Panc1 (cell line): ENCODE results near the gene CFAP97. TPM values are rescaled to one million over a fixed set of nuclear protein-coding genes. Genes with fewer than 3 reads are reported as not detected.
"Not testable (repeated sequence)": the region's sequence is repeated elsewhere in the genome, so short reads cannot be mapped to it uniquely, and the experiment has no call there.

Source experiments
- ATAC-seq: fragments of 200-7000 bp; cut with Tn5 transposase; 2 replicates; pipeline ENCODE4 v1.9.1; 2020; ENCODE audit warnings: mild to moderate bottlenecking, moderate library complexity
- BruUV-seq: library from RNA; stranded (reverse); fragments of 400-500 nt; replicated peaks from 2 replicates; lab custom pipeline; 2021; lab: Mats Ljungman, UMichigan
- CTCF ChIA-PET: fragments of 300-600 bp; sonication (Branson Sonifier 250); formaldehyde crosslinking; loops from one replicate; lab custom pipeline; 2022; ENCODE audit warnings: antibody characterized with exemption; lab: Charles Lee
- POLR2A ChIA-PET: fragments of 300-600 bp; sonication (Branson Sonifier 250); formaldehyde crosslinking; loops from one replicate; lab custom pipeline; 2022; ENCODE audit warnings: antibody characterized with exemption; lab: Charles Lee
- DNase-seq: peaks from one replicate; pipeline ENCODE4 v3.0.0-alpha.2; 2010; ENCODE audit warnings: low read depth, low spot score
- H3K27ac ChIP-seq: 2 replicates; pipeline ENCODE4 v1.5.1; 2011; ENCODE audit warnings: mild to moderate bottlenecking, low read length, inconsistent platforms
- H3K27me3 ChIP-seq: fragments of 200-500 bp; sonication (Bioruptor generic); 2 replicates; pipeline ENCODE4 v1.6.0; 2014; ENCODE audit warnings: low read length, inconsistent platforms; ENCODE audit not compliant: control insufficient read depth, insufficient read depth
- H3K36me3 ChIP-seq: fragments of 200-500 bp; sonication (Bioruptor generic); 2 replicates; pipeline ENCODE4 v1.5.1; 2014; ENCODE audit warnings: inconsistent platforms, mild to moderate bottlenecking, low read length, moderate library complexity; ENCODE audit not compliant: control insufficient read depth, insufficient read depth
- H3K4me1 ChIP-seq: 2 replicates; pipeline ENCODE4 v1.5.1; 2011; ENCODE audit warnings: inconsistent platforms, mild to moderate bottlenecking, low read length, moderate library complexity; ENCODE audit not compliant: control insufficient read depth, insufficient read depth
- H3K4me3 ChIP-seq, 2 experiments: 2 replicates each; pipeline ENCODE4 v1.5.1; 2011 to 2012; ENCODE audit warnings: low read depth in 2 of 2, low read length in 2 of 2, mild to moderate bottlenecking in 2 of 2, inconsistent platforms in 1 of 2, moderate library complexity in 1 of 2
- H3K9me3 ChIP-seq: fragments of 200-500 bp; sonication (Bioruptor generic); 2 replicates; pipeline ENCODE4 v1.5.1; 2014; ENCODE audit warnings: low read depth, mild to moderate bottlenecking, inconsistent platforms, low read length, moderate library complexity; ENCODE audit not compliant: control insufficient read depth, insufficient read depth
- POLR2AphosphoS5 ChIP-seq: IDR thresholded peaks from 2 replicates; pipeline ENCODE4 v1.6.1; 2012; ENCODE audit warnings: mild to moderate bottlenecking, low read depth, low read length, moderate library complexity
- SIN3A ChIP-seq: IDR thresholded peaks from 2 replicates; pipeline ENCODE4 v1.6.1; 2012; ENCODE audit warnings: low read depth, mild to moderate bottlenecking, low read length, moderate library complexity, borderline replicate concordance; ENCODE audit not compliant: insufficient read depth
- TCF7L2 ChIP-seq: IDR thresholded peaks from 2 replicates; pipeline ENCODE4 v1.6.1; 2011; ENCODE audit warnings: mild to moderate bottlenecking, low read depth, low read length, inconsistent platforms
- in situ Hi-C: cut with HindIII; loops from 2 replicates; pipeline ENCODE4 v1.10.0; 2016; ENCODE audit warnings: low sequenced_read_pairs, low pct_unique_long_range_greater_than_20kb
- intact Hi-C: fragments of 100-400 bp; cut with micrococcal nuclease; formaldehyde crosslinking; loops from one replicate; pipeline ENCODE4 v1.10.0; 2022; ENCODE audit not compliant: unreplicated experiment
- total RNA-seq: library from RNA; stranded (reverse); gene quantifications from one replicate; pipeline ENCODE4 v1.2.1, GENCODE V29; 2021; ENCODE audit not compliant: unreplicated experiment
- TF ChIP-seq, protein P1 (sequence below), 2 experiments: IDR thresholded peaks; 2 replicates each; pipeline ENCODE4 v1.6.1; 2011 to 2012; ENCODE audit warnings: low read depth in 2 of 2, control low read depth in 1 of 2, low read length in 1 of 2, mild to moderate bottlenecking in 1 of 2, moderate library complexity in 1 of 2; ENCODE audit not compliant: insufficient read depth in 1 of 2
- TF ChIP-seq, protein P2 (sequence below): fragments of 450-650 bp; IDR thresholded peaks from 2 replicates; pipeline ENCODE4 v1.5.1; 2017; ENCODE audit warnings: mild to moderate bottlenecking

The CFAP97 gene
- total RNA-seq, 1 experiment from 2014 or later, result 39.0 TPM

DNA sequence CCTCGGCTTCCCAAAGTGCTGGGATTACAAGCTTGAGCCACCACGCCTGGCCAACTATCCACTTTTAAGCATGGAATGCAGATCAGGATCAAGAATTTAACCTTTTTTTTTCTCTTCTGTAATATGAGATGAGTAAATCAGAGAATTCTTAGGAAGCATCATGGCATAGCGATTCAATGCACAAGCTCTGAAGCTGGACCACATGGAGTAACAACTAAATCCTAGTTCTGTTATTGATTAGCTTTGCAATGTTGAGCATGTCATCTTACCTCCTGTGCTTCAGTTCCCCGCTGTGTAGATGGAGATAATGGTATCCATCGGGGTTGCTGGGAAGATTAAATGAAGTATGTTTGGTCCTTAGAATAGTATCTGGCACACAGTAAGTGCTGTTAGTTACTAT is 3.7 kb upstream of the CFAP97 start:
- Histone ChIP-seq H3K4me3 (no peak overlapping the region), H3K4me1 (peaks cover 11% of the 10 kb centered on the region), H3K9me3 (no peaks in the 10 kb centered on the region), H3K36me3 (peaks cover 4% of the 10 kb centered on the region; the same call in 1 of the 2 replicates), H3K27me3 (no peaks in the 10 kb centered on the region), H3K27ac (no peak overlapping the region)
- ChIA-PET CTCF (no interaction called here), POLR2A (no interaction called here)
- DNase-seq (no peak), ATAC-seq (no peak)
- intact Hi-C loops (loop anchor here (10.0 kb wide), 1 partner anchor 387 kb away; no protein-coding TSS in a partner anchor), in situ Hi-C loops (no loop called here)
- no TSS peak for BruUV-seq
- TF ChIP-seq TCF7L2 (no peak), SIN3A (no peak), POLR2AphosphoS5 (no peak)
- TF ChIP-seq, protein P1, sequence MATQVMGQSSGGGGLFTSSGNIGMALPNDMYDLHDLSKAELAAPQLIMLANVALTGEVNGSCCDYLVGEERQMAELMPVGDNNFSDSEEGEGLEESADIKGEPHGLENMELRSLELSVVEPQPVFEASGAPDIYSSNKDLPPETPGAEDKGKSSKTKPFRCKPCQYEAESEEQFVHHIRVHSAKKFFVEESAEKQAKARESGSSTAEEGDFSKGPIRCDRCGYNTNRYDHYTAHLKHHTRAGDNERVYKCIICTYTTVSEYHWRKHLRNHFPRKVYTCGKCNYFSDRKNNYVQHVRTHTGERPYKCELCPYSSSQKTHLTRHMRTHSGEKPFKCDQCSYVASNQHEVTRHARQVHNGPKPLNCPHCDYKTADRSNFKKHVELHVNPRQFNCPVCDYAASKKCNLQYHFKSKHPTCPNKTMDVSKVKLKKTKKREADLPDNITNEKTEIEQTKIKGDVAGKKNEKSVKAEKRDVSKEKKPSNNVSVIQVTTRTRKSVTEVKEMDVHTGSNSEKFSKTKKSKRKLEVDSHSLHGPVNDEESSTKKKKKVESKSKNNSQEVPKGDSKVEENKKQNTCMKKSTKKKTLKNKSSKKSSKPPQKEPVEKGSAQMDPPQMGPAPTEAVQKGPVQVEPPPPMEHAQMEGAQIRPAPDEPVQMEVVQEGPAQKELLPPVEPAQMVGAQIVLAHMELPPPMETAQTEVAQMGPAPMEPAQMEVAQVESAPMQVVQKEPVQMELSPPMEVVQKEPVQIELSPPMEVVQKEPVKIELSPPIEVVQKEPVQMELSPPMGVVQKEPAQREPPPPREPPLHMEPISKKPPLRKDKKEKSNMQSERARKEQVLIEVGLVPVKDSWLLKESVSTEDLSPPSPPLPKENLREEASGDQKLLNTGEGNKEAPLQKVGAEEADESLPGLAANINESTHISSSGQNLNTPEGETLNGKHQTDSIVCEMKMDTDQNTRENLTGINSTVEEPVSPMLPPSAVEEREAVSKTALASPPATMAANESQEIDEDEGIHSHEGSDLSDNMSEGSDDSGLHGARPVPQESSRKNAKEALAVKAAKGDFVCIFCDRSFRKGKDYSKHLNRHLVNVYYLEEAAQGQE (IDR thresholded peaks at IDR 0.05; ENCODE audit: insufficient read depth in 1 of 2, low read depth in 2 of 2, low read length in 1 of 2), result no peak
- TF ChIP-seq, protein P2, sequence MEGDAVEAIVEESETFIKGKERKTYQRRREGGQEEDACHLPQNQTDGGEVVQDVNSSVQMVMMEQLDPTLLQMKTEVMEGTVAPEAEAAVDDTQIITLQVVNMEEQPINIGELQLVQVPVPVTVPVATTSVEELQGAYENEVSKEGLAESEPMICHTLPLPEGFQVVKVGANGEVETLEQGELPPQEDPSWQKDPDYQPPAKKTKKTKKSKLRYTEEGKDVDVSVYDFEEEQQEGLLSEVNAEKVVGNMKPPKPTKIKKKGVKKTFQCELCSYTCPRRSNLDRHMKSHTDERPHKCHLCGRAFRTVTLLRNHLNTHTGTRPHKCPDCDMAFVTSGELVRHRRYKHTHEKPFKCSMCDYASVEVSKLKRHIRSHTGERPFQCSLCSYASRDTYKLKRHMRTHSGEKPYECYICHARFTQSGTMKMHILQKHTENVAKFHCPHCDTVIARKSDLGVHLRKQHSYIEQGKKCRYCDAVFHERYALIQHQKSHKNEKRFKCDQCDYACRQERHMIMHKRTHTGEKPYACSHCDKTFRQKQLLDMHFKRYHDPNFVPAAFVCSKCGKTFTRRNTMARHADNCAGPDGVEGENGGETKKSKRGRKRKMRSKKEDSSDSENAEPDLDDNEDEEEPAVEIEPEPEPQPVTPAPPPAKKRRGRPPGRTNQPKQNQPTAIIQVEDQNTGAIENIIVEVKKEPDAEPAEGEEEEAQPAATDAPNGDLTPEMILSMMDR, result no peak

DNA sequence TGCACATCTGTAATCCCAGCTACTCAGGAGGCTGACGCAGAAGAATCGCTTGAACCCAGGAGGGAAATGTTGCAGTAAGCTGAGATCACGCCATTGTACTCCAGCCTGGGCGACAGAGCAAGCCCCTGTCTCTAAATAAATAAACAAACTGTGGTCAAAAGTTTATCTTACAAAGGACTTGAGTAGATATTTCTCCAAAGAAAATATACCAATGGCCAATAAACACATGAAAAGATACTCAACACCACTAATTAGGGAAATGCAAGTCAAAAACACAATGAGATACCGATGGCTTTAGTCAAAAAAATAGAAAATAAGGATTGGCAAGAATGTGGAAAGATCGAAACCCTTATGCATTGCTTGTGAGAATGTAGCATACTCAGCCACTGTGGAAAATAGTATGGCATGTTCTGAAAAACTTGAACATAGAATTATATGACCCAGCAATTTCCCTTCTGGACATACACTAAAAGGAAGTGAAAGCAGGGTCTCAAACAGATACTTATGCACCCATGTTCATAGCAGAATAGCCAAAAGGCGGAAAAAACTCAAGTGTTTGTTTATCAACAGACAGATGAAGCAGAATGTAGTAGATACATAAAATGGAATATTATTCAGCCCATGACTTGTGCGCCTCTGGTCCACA is 2.0 kb upstream of the CFAP97 start:
- intact Hi-C loops (loop anchor here (10.0 kb wide), 1 partner anchor 389 kb away; no protein-coding TSS in a partner anchor), in situ Hi-C loops (no loop called here)
- no peak overlapping the region for H3K27ac ChIP-seq
- H3K4me1 ChIP-seq, result peaks cover 17% of the 10 kb centered on the region
- H3K36me3 ChIP-seq, result peaks cover 4% of the 10 kb centered on the region; the same call in 1 of the 2 replicates
- ChIA-PET POLR2A (no interaction called here), CTCF (no interaction called here)
- no peaks in the 10 kb centered on the region for H3K9me3 ChIP-seq
- no peak overlapping the region for H3K4me3 ChIP-seq
- BruUV-seq, result no TSS peak
- TF ChIP-seq POLR2AphosphoS5 (no peak), TCF7L2 (no peak), SIN3A (no peak)
- TF ChIP-seq, protein P1 (IDR thresholded peaks at IDR 0.05; ENCODE audit: insufficient read depth in 1 of 2, low read depth in 2 of 2, low read length in 1 of 2), result no peak
- TF ChIP-seq, protein P2, result no peak
- DNase-seq (no peak), ATAC-seq (no peak)
- H3K27me3 ChIP-seq, result no peaks in the 10 kb centered on the region

DNA sequence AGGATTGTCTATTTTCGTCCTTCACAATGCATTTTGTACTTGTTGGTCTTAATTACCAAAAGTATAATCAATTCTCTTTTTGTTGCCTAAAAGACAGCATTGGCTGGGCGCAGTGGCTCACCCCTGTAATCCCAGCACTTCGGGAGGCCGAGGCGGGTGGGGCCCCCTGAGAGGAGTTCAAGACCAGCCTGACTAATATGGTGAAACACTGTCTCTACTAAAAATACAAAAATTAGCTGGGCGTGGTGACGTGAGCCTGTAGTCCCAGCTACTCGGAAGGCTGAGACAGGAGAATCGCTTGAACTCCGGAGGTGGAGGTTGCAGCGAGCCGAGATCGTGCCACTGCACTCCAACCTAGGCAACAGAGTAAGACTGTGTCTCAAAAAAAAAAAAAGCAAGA is 1.3 kb upstream of the CFAP97 start:
- in situ Hi-C loops, ATAC-seq, H3K9me3 ChIP-seq, CTCF ChIA-PET, BruUV-seq, H3K27me3 ChIP-seq, DNase-seq, H3K27ac ChIP-seq, H3K4me3 ChIP-seq, H3K36me3 ChIP-seq: not testable (repeated sequence)
- H3K4me1 ChIP-seq, result peaks cover 17% of the 10 kb centered on the region
- POLR2A ChIA-PET, result interaction anchor here (0.6 kb wide), 1 partner anchor 76 kb away, joined by 4 read pairs; no protein-coding TSS in a partner anchor
- intact Hi-C loops, result loop anchor here (10.0 kb wide), 1 partner anchor 390 kb away; no protein-coding TSS in a partner anchor
